ENCODE measurements around the gene TULP1.

TULP1 gene

GRCh38 chr6:35481226-35481625 lies 31.5 kb downstream of the TULP1 start:
- no peak for DNase-seq

GRCh38 chr6:35480176-35480575 lies 32.5 kb downstream of the TULP1 start:
- no peak for DNase-seq

- DNase-seq, result no peak
These were observed 34.4 kb downstream of the TULP1 start for GRCh38 chr6:35478259-35478658.

GRCh38 chr6:35477551-35478179 lies 35.0 kb downstream of the TULP1 start:
- no peak for DNase-seq

GRCh38 chr6:35477028-35477427 lies 35.7 kb downstream of the TULP1 start:
- no peak for DNase-seq

GRCh38 chr6:35476004-35476403 lies 36.7 kb downstream of the TULP1 start:
- DNase-seq, result no peak

- DNase-seq, result no peak
These were observed 37.1 kb downstream of the TULP1 start for GRCh38 chr6:35475573-35475972.

GRCh38 chr6:35474942-35475570 lies 37.6 kb downstream of the TULP1 start:
- DNase-seq, result no peak

GRCh38 chr6:35474131-35474941 lies 38.4 kb downstream of the TULP1 start:
- no peak for DNase-seq

GRCh38 chr6:35473850-35474130 lies 38.9 kb downstream of the TULP1 start:
- no peak for DNase-seq

GRCh38 chr6:35473075-35473849 lies 39.4 kb downstream of the TULP1 start:
- DNase-seq, result no peak

GRCh38 chr6:35471836-35472345 lies 40.8 kb downstream of the TULP1 start:
- DNase-seq, result no peak

- no peak for DNase-seq
These were observed 42.0 kb downstream of the TULP1 start for GRCh38 chr6:35470663-35471120.

GRCh38 chr6:35469751-35470662 lies 42.7 kb downstream of the TULP1 start:
- DNase-seq, result no peak

- peak; percentile 6 for DNase-seq
These were observed 43.5 kb downstream of the TULP1 start for GRCh38 chr6:35468980-35469750.

- DNase-seq, result peak; percentile 98
These were observed 44.3 kb downstream of the TULP1 start, which contains the start of gene RPL10A for GRCh38 chr6:35468181-35468979. Gene RPL10A, plus strand, starts transcription at chr6:35468401. Its CDS starts 34 bp downstream, at chr6:35468435.

GRCh38 chr6:35465646-35466045 lies 47.0 kb downstream of the TULP1 start:
- DNase-seq, result no peak

GRCh38 chr6:35463292-35463691 lies 49.4 kb downstream of the TULP1 start:
- no peak for DNase-seq

- no peak for DNase-seq
These were observed 51.4 kb downstream of the TULP1 start for GRCh38 chr6:35461270-35461669.

- DNase-seq, result no peak
These were observed 54.8 kb downstream of the TULP1 start for GRCh38 chr6:35457907-35458306.

All from midbrain (tissue), 1 donor.